ENCODE data around the gene ALDH1B1.

GRCh38 chr9:38417003-38417945 lies 24.8 kb downstream of the ALDH1B1 start:
- TF ChIP-seq CTCF (IDR thresholded peaks at IDR 0.05; ENCODE audit: extremely low read depth in 1 of 2, insufficient read depth in 1 of 2, low read depth in 1 of 2, low read length in 2 of 2) (peak; percentile 47 to 67), POLR2A (IDR thresholded peaks at IDR 0.05; ENCODE audit: low read depth, low read length) (no peak), POLR2AphosphoS5 (IDR thresholded peaks at IDR 0.05; ENCODE audit: insufficient read depth, low read depth, low read length) (no peak), MAX (IDR thresholded peaks at IDR 0.05; ENCODE audit: insufficient read depth, insufficient read length) (no peak), EZH2 (IDR thresholded peaks at IDR 0.05; ENCODE audit: borderline replicate concordance, low read depth, low read length, severe bottlenecking) (no peak), GATA2 (IDR thresholded peaks at IDR 0.05; ENCODE audit: insufficient read depth, insufficient read length, low read depth, low read length) (no peak), JUN (IDR thresholded peaks at IDR 0.05; ENCODE audit: borderline replicate concordance, insufficient read depth, insufficient read length, low read depth) (no peak), FOS (IDR thresholded peaks at IDR 0.05; ENCODE audit: borderline replicate concordance, insufficient read depth, low read length) (no peak)

All from endothelial cell of umbilical vein (primary cell).